HPDE6-E6E7 (cell line): Measurements from ENCODE around the gene PHC1.
A peak's percentile ranks its signal among the peaks of the same experiment; 100 is the strongest.
"Not testable (repeated sequence)": the region's sequence is repeated elsewhere in the genome, so short reads cannot be mapped to it uniquely, and the experiment has no call there.

Experiments
- DNase-seq: peaks from one replicate; pipeline ENCODE4 v3.0.0; 2011; ENCODE audit warnings: missing footprints; ENCODE audit errors: extremely low spot score

PHC1 gene

DNA sequence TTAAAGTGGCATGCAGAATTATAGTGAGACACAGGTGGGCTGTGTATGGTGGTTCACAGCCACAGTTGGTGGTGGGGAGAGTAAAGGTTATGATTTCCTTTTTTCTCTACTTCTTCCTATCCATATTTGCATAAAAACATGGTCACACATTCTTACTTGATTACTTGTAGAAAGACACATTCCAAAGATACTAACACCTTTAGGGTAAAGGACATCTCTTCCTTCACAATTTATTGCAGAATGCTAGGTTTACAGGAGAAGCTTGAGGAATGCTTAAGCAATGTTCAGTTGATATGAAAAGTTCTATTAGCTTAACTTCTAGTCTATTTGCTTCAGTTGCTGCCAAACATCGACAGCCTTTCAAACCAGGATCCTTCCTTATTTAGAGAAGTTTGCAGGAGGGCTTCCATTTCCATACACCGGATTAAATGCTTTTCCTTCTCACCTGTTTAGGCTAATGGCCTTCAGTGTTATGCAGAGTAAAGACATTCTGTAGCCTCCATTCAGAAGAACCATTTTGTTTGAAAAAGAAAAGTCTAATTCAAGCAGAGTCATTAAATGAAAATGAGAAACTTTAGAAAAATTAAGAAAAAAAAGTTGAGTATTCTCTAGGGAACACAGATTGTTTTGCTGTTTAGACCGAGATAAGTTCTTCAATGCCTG, 2.6 kb upstream of the PHC1 start:
- DNase-seq = no peak

DNA sequence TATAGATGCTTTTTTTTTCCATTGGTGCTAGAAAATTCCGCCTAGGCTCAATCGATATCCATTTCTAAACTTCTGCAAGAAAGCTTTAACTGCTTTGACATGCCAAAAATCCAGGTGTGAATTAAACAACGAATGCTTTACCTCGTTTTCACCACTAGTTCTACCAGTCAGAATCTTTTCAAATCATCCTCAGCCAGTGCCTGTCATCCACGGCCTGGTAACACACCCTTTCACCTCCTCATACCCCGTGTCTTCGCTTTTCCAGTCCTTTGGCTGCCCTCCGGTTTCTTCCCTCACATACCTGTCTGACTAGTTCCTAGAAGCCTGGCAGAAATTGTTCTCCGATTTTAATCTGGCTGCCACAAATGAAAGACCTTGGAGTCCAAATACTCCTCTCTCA, 1.4 kb upstream of the PHC1 start:
- DNase-seq = peak; percentile 51

DNA sequence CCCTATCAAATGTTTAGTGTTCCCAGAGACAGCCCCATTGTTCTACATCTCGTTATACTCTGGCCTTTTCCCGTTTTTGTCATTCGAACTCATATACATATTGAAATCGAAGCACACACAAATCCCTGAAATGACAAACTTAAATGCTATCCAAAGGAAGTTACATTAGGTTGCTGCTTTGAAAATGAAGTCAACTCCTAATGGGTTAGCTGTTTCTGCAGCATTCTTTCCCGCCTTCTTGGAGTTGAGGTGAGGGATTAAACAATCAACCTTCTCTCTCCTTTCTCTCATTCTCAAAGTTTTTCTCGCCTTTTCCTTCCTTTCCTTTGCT, 642 bp upstream of the PHC1 start:
- DNase-seq = no peak

DNA sequence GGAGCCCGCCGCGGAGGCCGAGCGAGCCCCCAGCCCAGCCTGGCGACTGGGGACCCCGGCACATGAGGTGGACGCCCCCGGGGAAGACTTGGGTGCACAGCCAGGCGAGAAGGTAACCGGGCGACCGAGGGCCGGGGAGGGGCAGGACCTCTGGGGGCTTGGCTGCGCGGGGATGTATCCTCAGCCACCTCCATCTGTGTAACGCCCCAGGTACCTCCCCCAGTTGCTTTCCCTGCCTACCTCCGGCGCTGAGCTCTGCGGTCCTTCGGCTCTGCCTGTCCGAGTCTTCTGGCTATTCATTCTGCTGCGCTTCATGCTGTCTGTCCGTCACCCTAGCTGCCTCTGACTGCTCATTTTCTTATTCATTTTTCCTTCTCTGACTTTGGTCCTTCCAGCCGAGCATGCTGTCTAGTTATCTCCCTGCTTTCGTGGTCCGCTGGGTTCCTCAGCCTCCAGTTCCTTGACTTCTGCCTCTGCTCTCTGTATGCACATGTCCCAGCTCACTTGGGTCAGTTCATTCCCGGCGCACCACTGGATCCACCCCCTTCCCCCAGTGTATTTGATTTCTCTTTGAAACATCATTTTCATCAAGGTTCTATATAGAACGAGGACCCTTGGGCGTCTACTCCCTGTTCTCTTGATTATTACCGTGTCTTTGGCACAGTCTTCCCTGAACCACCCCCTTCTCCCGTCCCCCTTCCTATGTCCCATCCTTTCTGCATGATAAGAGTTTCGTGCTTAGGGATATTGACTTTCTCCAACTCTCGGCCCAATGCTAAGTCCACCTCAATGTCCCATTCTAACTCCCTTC, 612 bp downstream of the PHC1 start:
- peak; percentile 70 for DNase-seq

DNA sequence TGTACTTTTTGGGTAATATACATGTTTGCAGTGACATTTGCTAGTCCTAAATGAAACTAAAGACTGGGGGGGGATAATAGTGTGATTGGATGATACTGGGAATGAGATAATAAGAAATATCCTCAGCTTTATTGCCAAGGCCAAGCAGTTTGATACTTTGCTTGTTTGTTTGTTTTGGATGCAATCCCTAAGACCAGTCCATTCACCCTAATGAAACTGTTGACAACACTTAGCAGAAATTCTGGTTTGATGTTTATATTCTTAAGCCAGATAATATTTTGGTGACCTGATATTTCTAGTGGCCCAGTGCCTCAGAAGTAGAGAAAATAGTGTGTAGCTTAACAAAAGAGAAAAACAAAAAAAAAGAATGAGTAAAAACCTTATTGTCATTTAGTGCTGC, 1.8 kb downstream of the PHC1 start:
- no peak for DNase-seq

DNA sequence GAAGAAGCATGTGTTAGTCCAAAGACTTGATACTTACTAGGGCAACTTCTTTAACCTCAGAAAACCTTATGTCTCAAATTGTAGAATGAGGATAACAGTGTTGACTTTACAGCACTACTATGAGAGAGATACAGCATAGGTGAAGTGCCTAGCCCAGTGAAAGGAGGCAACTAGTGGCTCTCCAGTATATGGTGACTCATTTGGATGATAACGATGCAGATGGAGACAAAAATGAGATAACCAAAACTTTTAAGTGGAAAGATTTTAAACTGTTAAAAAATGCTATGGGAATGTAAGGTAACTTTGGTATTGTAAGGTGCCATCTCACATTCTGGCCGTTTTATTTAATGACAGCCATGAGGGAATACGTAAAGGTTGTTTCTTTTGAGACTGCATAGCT, 2.7 kb downstream of the PHC1 start:
- no peak for DNase-seq

DNA sequence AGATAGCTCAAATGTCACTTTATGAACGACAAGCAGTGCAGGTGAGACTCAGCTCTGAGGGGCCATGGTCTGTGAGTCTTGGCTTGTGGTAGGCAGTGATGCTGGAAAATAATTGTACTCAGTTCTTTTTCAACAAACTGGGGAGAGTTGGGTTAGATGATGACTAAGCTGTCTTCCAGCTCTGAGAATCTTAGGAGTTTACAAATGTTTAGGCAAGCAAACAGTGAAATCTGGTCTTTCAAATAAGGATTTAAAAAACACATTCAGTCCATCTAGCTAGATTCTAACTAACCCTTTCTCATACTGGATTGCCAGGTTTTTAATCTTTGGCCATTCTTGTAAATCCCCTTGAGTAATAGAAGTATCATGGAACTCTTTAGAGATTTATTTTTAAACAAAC, 3.4 kb downstream of the PHC1 start:
- DNase-seq = no peak

DNA sequence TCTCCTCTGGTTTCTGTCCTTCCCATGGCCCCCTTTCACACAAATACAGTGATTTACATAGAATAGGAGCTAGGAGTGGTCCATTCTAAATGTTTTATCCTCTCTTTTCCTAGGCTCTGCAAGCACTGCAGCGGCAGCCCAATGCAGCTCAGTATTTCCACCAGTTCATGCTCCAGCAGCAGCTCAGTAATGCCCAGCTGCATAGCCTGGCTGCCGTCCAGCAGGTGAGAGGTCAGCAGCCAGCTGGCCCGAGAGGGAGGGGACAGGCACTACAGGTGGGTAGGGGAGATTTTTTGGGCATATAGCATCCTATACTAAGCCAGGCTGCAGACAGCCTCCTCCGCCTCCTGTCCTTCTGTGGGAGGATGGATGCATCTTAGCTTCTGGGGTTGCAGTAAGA, 5.3 kb downstream of the PHC1 start:
- DNase-seq = not testable (repeated sequence)

DNA sequence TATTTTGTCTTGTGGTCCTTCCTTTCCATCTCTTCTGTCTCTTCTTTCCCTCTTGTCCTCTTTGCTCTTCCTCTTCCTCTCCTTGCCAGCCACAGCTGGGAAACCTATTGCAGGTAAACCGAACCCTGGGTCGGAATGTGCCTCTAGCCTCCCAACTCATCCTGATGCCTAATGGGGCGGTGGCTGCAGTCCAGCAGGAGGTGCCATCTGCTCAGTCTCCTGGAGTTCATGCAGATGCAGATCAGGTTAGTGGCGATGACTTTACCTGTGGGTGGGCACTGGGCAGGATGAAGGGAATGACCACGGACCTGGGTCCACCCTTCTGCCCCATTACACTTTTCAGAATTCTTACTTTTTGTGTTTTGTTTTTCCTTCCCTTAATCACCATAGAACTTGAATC, 8.2 kb downstream of the PHC1 start:
- no peak for DNase-seq

DNA sequence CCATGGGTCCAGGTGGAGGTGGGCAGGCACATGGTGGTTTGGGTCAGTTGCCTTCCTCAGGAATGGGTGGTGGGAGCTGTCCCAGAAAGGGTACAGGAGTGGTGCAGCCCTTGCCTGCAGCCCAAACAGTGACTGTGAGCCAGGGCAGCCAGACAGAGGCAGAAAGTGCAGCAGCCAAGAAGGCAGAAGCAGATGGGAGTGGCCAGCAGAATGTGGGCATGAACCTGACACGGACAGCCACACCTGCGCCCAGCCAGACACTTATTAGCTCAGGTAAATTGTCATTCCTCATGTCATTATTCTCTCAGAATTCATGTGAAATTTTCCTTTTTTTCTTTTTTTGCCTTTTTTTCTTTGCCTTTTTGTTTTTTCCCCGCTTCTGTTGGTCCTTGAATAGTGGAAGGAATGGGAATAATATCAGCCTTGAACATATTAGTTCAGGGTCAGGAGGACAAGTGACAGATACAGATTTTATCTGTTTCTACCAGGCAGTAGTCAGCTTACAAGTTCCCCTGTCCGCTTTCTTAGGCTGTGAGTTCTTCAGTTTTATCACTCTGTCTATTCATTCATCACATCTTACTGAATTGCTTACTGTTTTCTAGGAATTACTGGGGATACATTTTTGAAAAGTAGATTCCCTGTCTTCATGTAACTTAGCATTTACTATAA, 16.5 kb downstream of the PHC1 start:
- DNase-seq = not testable (repeated sequence)

DNA sequence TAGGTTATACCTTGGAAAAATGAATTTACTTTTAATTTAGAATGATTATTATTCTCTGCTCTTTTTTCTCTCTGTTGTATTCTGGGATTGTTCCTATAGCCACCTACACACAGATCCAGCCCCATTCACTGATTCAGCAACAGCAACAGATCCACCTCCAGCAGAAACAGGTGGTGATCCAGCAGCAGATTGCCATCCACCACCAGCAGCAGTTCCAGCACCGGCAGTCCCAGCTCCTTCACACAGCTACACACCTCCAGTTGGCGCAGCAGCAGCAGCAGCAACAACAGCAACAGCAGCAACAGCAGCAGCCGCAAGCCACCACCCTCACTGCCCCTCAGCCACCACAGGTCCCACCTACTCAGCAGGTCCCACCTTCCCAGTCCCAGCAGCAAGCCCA, 18.2 kb downstream of the PHC1 start:
- DNase-seq = not testable (repeated sequence)

DNA sequence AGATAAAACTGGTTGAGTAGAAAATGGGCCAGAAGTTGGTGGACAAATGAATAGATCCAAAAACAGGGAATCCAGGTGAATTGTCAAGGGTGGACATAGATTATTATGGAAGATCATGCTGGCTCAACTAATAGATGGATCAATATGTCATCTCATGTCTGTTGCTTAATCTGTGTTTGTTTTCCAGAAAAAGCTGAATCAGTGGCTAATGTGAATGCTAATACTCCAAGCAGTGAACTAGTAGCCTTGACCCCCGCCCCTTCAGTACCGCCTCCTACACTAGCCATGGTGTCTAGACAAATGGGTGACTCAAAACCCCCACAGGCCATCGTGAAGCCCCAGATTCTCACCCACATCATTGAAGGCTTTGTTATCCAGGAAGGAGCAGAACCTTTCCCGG, 19.8 kb downstream of the PHC1 start:
- DNase-seq = not testable (repeated sequence)

DNA sequence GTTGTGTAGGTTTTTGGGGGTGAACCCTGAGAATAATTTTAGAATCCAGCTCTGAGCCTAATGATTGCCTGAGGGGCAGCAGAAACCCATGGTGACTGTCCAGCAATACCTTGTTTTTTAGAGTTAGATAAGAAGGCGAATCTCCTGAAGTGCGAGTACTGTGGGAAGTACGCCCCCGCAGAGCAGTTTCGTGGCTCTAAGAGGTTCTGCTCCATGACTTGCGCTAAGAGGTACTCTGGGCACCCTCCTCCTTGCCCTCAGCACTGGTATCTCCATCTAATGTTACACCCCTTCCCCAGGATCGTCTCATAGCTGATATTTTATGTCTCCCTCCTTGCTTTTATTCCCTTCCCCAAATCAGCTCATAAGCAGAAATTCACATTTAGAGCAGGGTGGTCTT, 22.4 kb downstream of the PHC1 start:
- no peak for DNase-seq

DNA sequence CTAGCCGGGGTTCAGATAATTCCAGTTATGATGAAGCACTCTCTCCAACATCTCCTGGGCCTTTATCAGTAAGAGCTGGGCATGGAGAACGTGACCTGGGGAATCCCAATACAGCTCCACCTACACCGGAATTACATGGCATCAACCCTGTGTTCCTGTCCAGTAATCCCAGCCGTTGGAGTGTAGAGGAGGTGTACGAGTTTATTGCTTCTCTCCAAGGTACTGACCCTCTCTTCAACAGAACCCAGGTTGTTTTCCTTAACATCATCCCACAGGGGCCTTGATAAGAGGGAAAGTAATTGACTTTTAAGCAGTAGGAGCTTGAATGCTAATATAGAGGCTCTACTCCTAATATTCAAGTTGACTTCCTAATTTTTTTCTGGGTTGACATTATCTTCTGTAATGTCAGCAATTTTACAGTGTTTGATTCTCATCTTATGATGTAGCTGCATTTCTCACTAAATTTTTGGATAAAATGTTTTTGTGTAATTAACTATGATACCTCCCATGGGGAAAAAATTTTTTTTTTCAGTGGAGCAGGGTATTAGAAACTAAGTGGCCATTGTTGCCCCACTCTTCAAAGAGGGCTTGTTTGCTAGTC, 23.6 kb downstream of the PHC1 start:
- DNase-seq = not testable (repeated sequence)

DNA sequence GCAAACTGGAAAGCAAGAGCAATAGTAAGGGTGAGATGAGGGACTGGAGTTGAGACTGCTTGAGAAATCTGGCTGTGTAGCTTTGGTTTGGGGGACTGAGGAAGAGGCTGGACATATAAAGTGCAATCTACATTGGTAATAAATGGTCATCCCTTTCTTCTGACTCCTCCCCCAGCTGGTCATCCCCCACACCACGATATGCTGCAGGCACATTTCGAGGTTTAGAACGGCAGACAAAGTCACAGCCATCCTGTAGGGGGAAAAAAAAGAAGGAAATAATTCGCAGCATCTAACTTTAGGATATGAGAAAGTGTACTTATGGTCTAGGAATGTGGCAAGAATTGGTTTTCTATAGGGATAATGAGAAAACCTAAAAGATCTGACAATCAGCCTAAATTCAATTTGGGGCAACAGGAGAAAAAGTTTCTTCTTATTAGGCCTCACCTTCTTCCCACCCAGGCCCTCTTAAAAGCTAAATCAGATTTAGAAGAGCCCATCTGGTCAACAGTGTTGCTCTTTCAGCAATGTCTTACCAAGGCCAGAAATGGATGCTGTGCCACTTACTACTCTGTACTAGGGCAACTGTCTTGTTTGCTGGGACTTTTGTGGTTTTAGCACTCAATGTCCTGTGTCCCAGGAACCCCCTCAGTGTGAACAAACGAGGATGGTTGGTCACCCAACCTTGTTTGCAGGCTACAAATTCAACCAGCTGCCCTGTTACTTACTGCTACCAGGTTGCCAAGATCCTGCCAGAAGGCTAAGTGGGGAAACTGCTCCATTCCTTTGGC, 27.6 kb downstream of the PHC1 start:
- no peak for DNase-seq

DNA sequence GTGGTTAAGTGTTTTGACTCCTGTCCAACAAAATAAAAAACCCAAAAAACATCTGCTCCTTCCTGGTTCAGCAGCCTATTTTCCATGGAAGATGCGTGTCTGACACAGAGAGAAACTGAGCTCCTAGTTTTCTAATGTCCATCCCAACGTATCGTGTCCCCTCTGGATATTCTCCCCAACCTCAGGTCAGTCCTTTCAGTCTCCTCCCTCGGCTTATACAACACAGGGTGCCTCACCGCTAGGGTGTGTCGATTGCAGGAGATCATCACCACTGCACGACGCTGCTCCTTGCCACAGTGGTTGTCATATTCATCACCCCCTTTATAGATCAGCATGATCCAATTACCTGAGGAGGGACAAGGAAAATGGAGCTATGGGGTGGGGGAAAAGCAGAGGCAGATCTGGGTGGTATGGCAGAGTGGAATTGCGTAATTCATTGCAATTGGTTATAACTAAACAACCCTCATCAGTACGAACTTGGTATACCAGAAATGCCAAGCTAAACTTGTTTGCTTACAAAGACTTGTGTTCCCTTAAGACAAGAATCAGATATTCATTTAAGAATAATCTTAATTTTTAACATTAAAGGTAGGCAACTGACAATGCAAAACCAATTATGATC, 29.4 kb downstream of the PHC1 start:
- no peak for DNase-seq

DNA sequence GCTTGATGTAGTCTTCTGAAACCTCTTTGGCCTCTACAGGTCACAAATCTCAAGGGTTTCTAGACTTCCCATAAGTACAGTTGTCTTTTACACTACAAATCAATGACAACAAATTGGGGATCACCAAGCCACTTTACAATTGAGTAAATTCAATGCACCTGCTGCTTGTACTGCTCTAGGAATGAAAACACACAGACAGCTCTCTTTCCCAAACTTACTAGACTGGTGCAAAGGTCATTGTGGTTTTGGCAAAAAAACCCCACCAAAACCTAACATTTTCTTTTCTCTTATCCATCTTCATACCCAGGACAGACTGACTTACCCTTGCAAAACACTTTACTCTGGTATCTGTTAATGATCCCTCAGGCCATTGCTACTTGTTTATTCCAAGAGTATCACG, 32.4 kb downstream of the PHC1 start:
- DNase-seq = no peak

DNA sequence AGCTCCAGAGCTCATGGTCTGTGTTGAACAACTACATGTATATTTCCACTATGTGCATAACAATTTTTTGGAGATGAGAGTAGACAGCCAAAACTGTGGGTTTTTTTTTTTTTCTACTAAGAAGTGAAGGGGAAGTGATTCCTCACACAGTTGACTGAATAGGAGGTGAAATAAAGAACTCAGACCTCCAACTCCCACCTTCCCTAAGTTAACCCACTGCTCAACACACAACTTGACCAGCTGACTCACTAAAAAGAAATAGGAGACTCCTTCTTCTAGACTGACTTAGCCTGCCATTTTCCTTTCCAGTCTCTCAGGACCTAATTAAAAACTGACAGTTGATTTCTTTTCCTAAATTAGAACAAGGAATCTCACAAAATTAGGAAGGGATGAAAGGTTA, 33.4 kb downstream of the PHC1 start:
- DNase-seq = no peak

DNA sequence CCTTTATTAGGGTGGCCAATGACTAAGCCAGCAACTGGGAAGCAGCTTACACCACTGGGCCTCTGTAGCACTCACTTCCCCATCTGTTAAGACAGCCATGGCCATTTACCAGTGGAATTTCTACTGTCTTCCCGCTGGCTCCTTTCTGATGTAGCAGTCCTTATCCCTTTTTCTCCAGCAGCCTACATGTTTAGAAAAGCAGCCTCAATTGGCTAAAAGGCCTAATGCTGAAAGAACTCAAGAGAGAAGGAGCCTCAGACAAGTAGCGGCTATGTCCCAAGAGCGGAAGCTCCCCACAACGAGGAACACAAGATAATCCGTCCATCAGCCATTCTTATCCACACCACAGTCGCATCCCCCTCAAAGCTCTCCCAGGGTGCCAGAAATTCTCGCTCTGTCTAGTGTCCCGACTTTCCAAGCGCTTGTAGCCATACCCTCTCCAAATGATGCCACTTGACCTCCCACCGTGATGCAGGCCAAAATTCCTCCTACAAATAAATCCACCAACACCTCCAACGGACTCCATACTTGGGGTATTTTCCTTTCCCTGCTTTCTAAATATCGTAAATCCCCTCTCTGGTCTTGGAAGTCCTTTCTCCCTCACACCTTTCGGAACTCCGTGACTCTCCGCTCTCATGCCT, 34.5 kb downstream of the PHC1 start:
- DNase-seq = peak; percentile 13

DNA sequence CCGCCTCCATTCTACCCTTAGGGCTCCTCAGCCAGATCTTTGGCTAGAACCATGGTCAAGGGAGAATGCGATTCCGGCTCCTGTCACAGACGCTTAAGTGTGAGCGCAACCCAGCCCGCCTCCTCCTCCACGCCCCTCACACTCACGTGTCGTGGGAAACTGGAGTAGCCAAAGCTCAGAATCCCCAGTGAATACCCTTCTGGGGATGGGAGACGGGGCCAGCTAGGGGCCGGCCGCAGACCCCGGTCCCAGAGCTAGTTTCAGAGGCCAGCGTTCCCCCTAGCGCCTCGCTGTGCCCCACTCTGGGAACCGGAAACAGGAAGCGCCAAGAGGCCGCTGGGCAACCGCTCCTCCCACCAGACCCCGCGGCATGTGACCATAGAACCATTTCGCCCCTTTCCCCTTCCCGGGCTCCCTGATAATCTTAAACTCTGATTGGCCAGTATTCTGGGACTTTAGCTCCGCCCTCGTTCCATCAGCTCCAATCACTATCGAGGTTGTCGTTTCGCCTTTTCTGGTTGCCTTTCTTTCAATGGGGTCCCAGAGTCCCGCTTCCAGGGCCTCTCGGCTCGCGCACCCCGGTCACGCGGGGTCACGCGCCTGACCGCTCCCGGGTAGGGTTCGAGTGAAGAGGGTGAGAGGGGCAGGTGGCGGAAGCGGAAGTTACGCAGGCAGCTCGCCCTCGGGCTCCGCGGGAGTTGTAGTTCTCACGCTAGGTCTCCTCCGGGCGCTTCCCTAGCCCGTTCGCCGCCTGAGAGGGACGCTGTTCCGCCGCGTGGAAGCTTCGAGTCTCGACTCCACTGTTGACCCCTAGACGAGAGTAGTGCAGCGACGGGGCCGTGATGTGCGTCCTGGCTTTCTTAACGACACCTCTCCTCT, 35.3 kb downstream of the PHC1 start, which contains the start of gene M6PR:
Gene M6PR, minus strand, starts transcription at position 304 of the 879 bp plus-strand sequence. CDS start 3,241 bp downstream, outside the sequence.
- peak; percentile 92 for DNase-seq
